ENCODE measurements around the gene SCN4B. TPM values are rescaled to one million over a fixed set of nuclear protein-coding genes. Genes with fewer than 3 reads are reported as not detected.

The SCN4B gene
- total RNA-seq, 1 experiment from 2014 or later = 0.33 TPM

- Histone ChIP-seq H3K36me3 (ENCODE audit: control insufficient read depth, insufficient read depth, low read length) (no peaks in the 10 kb centered on the region), H3K4me3 (ENCODE audit: low read depth in 2 of 2, low read length in 2 of 2) (no peak overlapping the region), H3K9me3 (ENCODE audit: control insufficient read depth, insufficient read depth, low read depth, low read length) (no peaks in the 10 kb centered on the region), H3K4me1 (ENCODE audit: control insufficient read depth, insufficient read depth, low read length) (no peaks in the 10 kb centered on the region), H3K27ac (ENCODE audit: low read length) (no peak overlapping the region), H3K27me3 (ENCODE audit: control insufficient read depth, insufficient read depth, low read length) (peaks cover 10% of the 10 kb centered on the region)
- no peak for DNase-seq (ENCODE audit: low read depth, low spot score)
- in situ Hi-C loops (cut with HindIII; ENCODE audit: low pct_unique_long_range_greater_than_20kb, low sequenced_read_pairs) (no loop called here), intact Hi-C loops (cut with micrococcal nuclease; ENCODE audit: unreplicated experiment) (loop anchor here (2.0 kb wide), 1 partner anchor 21 kb away; no protein-coding TSS in a partner anchor)
- ChIA-PET CTCF (interaction anchor here (0.6 kb wide), 1 partner anchor 1169 kb away, joined by 4 read pairs; no protein-coding TSS in a partner anchor), POLR2A (no interaction called here)
- TF ChIP-seq REST (IDR thresholded peaks at IDR 0.05; ENCODE audit: insufficient read depth in 1 of 2, low read depth in 2 of 2, low read length in 1 of 2) (no peak), TCF7L2 (IDR thresholded peaks at IDR 0.05; ENCODE audit: low read depth, low read length) (no peak), POLR2AphosphoS5 (IDR thresholded peaks at IDR 0.05; ENCODE audit: low read depth, low read length) (no peak), SIN3A (IDR thresholded peaks at IDR 0.05; ENCODE audit: borderline replicate concordance, insufficient read depth, low read depth, low read length) (no peak), CTCF (IDR thresholded peaks at IDR 0.05) (no peak)
- ATAC-seq = no peak
- BruUV-seq (replicated peaks) = no TSS peak
Measured at GRCh38 chr11:118170231-118170630, 17.6 kb upstream of the SCN4B start.

- Histone ChIP-seq H3K27ac (ENCODE audit: low read length) (no peak overlapping the region), H3K27me3 (ENCODE audit: control insufficient read depth, insufficient read depth, low read length) (peaks cover 10% of the 10 kb centered on the region), H3K4me3 (ENCODE audit: low read depth in 2 of 2, low read length in 2 of 2) (no peak overlapping the region), H3K4me1 (ENCODE audit: control insufficient read depth, insufficient read depth, low read length) (no peaks in the 10 kb centered on the region), H3K36me3 (ENCODE audit: control insufficient read depth, insufficient read depth, low read length) (no peaks in the 10 kb centered on the region), H3K9me3 (ENCODE audit: control insufficient read depth, insufficient read depth, low read depth, low read length) (no peaks in the 10 kb centered on the region)
- intact Hi-C loops (cut with micrococcal nuclease; ENCODE audit: unreplicated experiment) = loop anchor here (2.0 kb wide), 1 partner anchor 21 kb away; no protein-coding TSS in a partner anchor
- BruUV-seq (replicated peaks) = no TSS peak
- DNase-seq (ENCODE audit: low read depth, low spot score) (no peak), ATAC-seq (no peak)
- CTCF ChIA-PET = interaction anchor here (0.6 to 0.8 kb wide), 3 partner anchors 15 to 362 kb away, joined by 3 to 7 read pairs (median 7); no protein-coding TSS in a partner anchor
- TF ChIP-seq POLR2AphosphoS5 (IDR thresholded peaks at IDR 0.05; ENCODE audit: low read depth, low read length) (no peak), CTCF (IDR thresholded peaks at IDR 0.05) (no peak), REST (IDR thresholded peaks at IDR 0.05; ENCODE audit: insufficient read depth in 1 of 2, low read depth in 2 of 2, low read length in 1 of 2) (no peak), TCF7L2 (IDR thresholded peaks at IDR 0.05; ENCODE audit: low read depth, low read length) (no peak), SIN3A (IDR thresholded peaks at IDR 0.05; ENCODE audit: borderline replicate concordance, insufficient read depth, low read depth, low read length) (no peak)
- POLR2A ChIA-PET = no interaction called here
- in situ Hi-C loops (cut with HindIII; ENCODE audit: low pct_unique_long_range_greater_than_20kb, low sequenced_read_pairs) = no loop called here
Measured at GRCh38 chr11:118169300-118170140, 16.9 kb upstream of the SCN4B start.
